GM12892 (cell line): ENCODE data around the gene CDC14B.

Source experiments
- DNase-seq: peaks from one replicate; pipeline ENCODE4 v3.0.0; 2011; ENCODE audit not compliant: insufficient read length
- FAIRE-seq: peaks from 2 replicates; lab custom pipeline; 2011; peaks lifted over from hg19 to GRCh38; lab: Jason Lieb, UNC
- POLR2A ChIP-seq: IDR thresholded peaks from 2 replicates; pipeline ENCODE4 v1.6.1; 2011; ENCODE audit warnings: low read depth, low read length, control low read depth
- POLR2AphosphoS5 ChIP-seq: IDR thresholded peaks from 2 replicates; pipeline ENCODE4 v1.6.1; 2011; ENCODE audit warnings: low read depth, low read length, control low read depth
- TAF1 ChIP-seq: IDR thresholded peaks from 2 replicates; pipeline ENCODE4 v1.6.1; 2011; ENCODE audit warnings: low read depth, mild to moderate bottlenecking, control low read depth, low read length, borderline replicate concordance

The CDC14B gene

GRCh38 chr9:96483733-96484390 lies 135.8 kb downstream of the CDC14B start:
- DNase-seq (no peak), FAIRE-seq (no peak)
- no peak for TF ChIP-seq POLR2AphosphoS5
- no peak for TF ChIP-seq TAF1
- TF ChIP-seq POLR2A = no peak

- no peak for TF ChIP-seq TAF1
- no peak for TF ChIP-seq POLR2A
- no peak for TF ChIP-seq POLR2AphosphoS5
- DNase-seq (no peak), FAIRE-seq (no peak)
Measured at GRCh38 chr9:96483197-96483596, 136.4 kb downstream of the CDC14B start.

- FAIRE-seq (no peak), DNase-seq (no peak)
- TF ChIP-seq TAF1 (no peak), POLR2A (no peak), POLR2AphosphoS5 (no peak)
Measured at GRCh38 chr9:96482476-96482875, 137.2 kb downstream of the CDC14B start.

- TF ChIP-seq POLR2AphosphoS5 = no peak
- no peak for TF ChIP-seq POLR2A
- no peak for DNase-seq
- no peak for FAIRE-seq
Measured at GRCh38 chr9:96480736-96481135, 138.9 kb downstream of the CDC14B start.

- TF ChIP-seq POLR2A (no peak), TAF1 (no peak)
- no peak for DNase-seq
- no peak for FAIRE-seq
Measured at GRCh38 chr9:96478829-96479371, 140.7 kb downstream of the CDC14B start.

- no peak for FAIRE-seq
- DNase-seq = no peak
- TF ChIP-seq POLR2A (no peak), POLR2AphosphoS5 (no peak), TAF1 (no peak)
Measured at GRCh38 chr9:96476591-96476990, 143.1 kb downstream of the CDC14B start.

- DNase-seq (no peak), FAIRE-seq (no peak)
- no peak for TF ChIP-seq TAF1
- TF ChIP-seq POLR2A = no peak
- TF ChIP-seq POLR2AphosphoS5 = no peak
Measured at GRCh38 chr9:96476013-96476412, 143.6 kb downstream of the CDC14B start.

GRCh38 chr9:96467784-96468183 lies 151.9 kb downstream of the CDC14B start:
- TF ChIP-seq POLR2AphosphoS5 = no peak
- no peak for TF ChIP-seq POLR2A
- DNase-seq (no peak), FAIRE-seq (no peak)

GRCh38 chr9:96464426-96464825 lies 155.2 kb downstream of the CDC14B start:
- FAIRE-seq = no peak
- TF ChIP-seq TAF1 (no peak), POLR2A (no peak), POLR2AphosphoS5 (no peak)
- DNase-seq = no peak

GRCh38 chr9:96462541-96462940 lies 157.1 kb downstream of the CDC14B start:
- DNase-seq (no peak), FAIRE-seq (no peak)
- TF ChIP-seq TAF1 (no peak), POLR2A (no peak)

- DNase-seq = no peak
- no peak for FAIRE-seq
- TF ChIP-seq POLR2A (no peak), TAF1 (no peak), POLR2AphosphoS5 (no peak)
Measured at GRCh38 chr9:96461336-96461735, 158.3 kb downstream of the CDC14B start.

GRCh38 chr9:96460882-96461281 lies 158.8 kb downstream of the CDC14B start:
- FAIRE-seq (no peak), DNase-seq (no peak)
- no peak for TF ChIP-seq POLR2AphosphoS5
- no peak for TF ChIP-seq POLR2A
- TF ChIP-seq TAF1 = no peak
